ENCODE results near the gene RPTOR.

- TF ChIP-seq, protein P1, sequence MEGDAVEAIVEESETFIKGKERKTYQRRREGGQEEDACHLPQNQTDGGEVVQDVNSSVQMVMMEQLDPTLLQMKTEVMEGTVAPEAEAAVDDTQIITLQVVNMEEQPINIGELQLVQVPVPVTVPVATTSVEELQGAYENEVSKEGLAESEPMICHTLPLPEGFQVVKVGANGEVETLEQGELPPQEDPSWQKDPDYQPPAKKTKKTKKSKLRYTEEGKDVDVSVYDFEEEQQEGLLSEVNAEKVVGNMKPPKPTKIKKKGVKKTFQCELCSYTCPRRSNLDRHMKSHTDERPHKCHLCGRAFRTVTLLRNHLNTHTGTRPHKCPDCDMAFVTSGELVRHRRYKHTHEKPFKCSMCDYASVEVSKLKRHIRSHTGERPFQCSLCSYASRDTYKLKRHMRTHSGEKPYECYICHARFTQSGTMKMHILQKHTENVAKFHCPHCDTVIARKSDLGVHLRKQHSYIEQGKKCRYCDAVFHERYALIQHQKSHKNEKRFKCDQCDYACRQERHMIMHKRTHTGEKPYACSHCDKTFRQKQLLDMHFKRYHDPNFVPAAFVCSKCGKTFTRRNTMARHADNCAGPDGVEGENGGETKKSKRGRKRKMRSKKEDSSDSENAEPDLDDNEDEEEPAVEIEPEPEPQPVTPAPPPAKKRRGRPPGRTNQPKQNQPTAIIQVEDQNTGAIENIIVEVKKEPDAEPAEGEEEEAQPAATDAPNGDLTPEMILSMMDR (IDR thresholded peaks at IDR 0.05; ENCODE audit: poor library complexity, severe bottlenecking), result no peak
- TF ChIP-seq EP300 (conservative IDR thresholded peaks at IDR 0.05; ENCODE audit: poor library complexity, severe bottlenecking), result no peak
- no peak for TF ChIP-seq EZH2 (IDR thresholded peaks at IDR 0.05; ENCODE audit: borderline replicate concordance, insufficient read depth, low read length, poor library complexity, severe bottlenecking)
- TF ChIP-seq MXI1 (conservative IDR thresholded peaks at IDR 0.05; ENCODE audit: poor library complexity, severe bottlenecking), result no peak
- TF ChIP-seq RAD21 (conservative IDR thresholded peaks at IDR 0.05), result no peak
- no peak for TF ChIP-seq POLR2AphosphoS5 (IDR thresholded peaks at IDR 0.05)
- TF ChIP-seq REST (IDR thresholded peaks at IDR 0.05; ENCODE audit: borderline replicate concordance), result no peak
These were observed 34.5 kb upstream of the RPTOR start for GRCh38 chr17:80510132-80510531.
